SH-SY5Y (cell line): ENCODE data around the gene OR52I1.

ENCODE experiments used
- GATA2 ChIP-seq: IDR thresholded peaks from 2 replicates; pipeline ENCODE4 v1.6.1; 2011; ENCODE audit warnings: mild to moderate bottlenecking, low read depth, low read length
- GATA3 ChIP-seq: IDR thresholded peaks from 2 replicates; pipeline ENCODE4 v1.6.1; 2011; ENCODE audit warnings: low read depth, mild to moderate bottlenecking, low read length, moderate library complexity

GRCh38 chr11:4559527-4560440, 34.1 kb upstream of the OR52I1 start:
- TF ChIP-seq GATA2 (no peak), GATA3 (no peak)
